ENCODE results near the gene IGSF23. TPM values are rescaled to one million over a fixed set of nuclear protein-coding genes. Genes with fewer than 3 reads are reported as not detected.

IGSF23 gene
- total RNA-seq, 1 experiment from 2014 or later, result not detected

DNA sequence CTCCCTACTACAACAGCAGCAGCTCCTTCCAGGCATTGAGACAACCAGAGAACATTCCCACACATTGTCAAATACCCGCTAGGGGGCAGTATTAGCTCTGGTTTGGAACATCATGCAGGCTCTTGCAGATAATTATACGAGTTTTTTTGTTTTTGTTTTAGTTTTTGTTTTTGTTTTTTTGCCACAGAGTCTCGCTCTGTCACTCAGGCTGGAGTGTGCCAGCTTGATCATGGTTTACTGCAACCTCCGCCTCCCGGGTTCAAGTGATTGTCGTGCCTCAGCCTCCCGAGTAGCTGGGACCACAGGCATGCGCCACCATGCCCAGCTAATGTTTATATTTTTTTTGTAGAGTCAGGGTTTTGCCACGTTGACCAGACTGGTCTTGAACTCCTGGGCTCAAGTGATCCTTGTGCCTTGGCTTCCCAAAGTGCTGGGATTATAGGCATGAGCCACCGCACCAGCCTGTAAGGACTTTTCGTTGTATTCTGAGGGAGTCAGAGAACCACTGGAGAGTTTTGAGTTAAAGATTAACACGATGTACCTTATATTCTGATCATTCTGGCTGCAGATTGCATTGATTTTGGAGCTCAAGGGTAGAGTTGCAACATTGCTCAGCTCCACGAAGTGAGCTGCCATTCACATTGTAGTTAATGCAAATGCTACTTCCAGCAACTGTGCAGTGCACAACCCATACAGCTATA is 42.2 kb upstream of the IGSF23 start:
- H3T11ph ChIP-seq (ENCODE audit: low read length), result no peak overlapping the region
- 0 out of 7 replicates have a peak overlapping the region, but pooled peaks of 1 of the 3 experiments have one; percentile 20 for H3K27ac Mint-ChIP-seq
- no peak overlapping the region for H4K91ac ChIP-seq (ENCODE audit: insufficient read length, low read depth, low read length)
- H3K9me3 Mint-ChIP-seq, result no peaks in the 10 kb centered on the region
- no peaks in the 10 kb centered on the region for H4K20me1 ChIP-seq (ENCODE audit: control insufficient read depth, insufficient read depth, insufficient read length)
- no peaks in the 10 kb centered on the region for H3K79me2 ChIP-seq (ENCODE audit: insufficient read depth, low read length)
- H3K18ac ChIP-seq (ENCODE audit: insufficient read length, low read depth, low read length), result no peak overlapping the region
- H3K79me1 ChIP-seq (ENCODE audit: insufficient read depth, low read depth, low read length, poor library complexity, severe bottlenecking), result no peaks in the 10 kb centered on the region
- H3K4ac ChIP-seq (ENCODE audit: low read depth, low read length), result no peak overlapping the region
- no peak overlapping the region for H2BK20ac ChIP-seq (ENCODE audit: low read depth, low read length, poor library complexity, severe bottlenecking)
- TF ChIP-seq CTCF (conservative IDR thresholded peaks at IDR 0.05), result peak; percentile 91
- no peaks in the 10 kb centered on the region for H3K23me2 ChIP-seq (ENCODE audit: insufficient read length, low read depth, low read length, poor library complexity, severe bottlenecking)
- H2BK120ac ChIP-seq (ENCODE audit: low read depth, low read length, poor library complexity, severe bottlenecking), result no peak overlapping the region
- no peaks in the 10 kb centered on the region for H3K4me1 ChIP-seq (ENCODE audit: insufficient read depth, low read length)
- no peak overlapping the region for H2AK5ac ChIP-seq (ENCODE audit: insufficient read length, low read length)
- no peak overlapping the region for H2BK5ac ChIP-seq (ENCODE audit: insufficient read length, low read length)
- DNase-seq, result peak; percentile 77
- H3K14ac ChIP-seq (ENCODE audit: insufficient read depth, low read length), result no peak overlapping the region
- no peak overlapping the region for H2BK12ac ChIP-seq (ENCODE audit: insufficient read length, low read depth, low read length)
- H3K9me3 ChIP-seq (ENCODE audit: control insufficient read depth, low read depth, low read length), result no peaks in the 10 kb centered on the region
- H4K8ac ChIP-seq (replicated peaks; ENCODE audit: insufficient read length, low read depth, low read length), result no peak overlapping the region
- no peak overlapping the region for H4K5ac ChIP-seq (ENCODE audit: insufficient read length, low read depth, low read length)
- no peak overlapping the region for H2AFZ ChIP-seq (ENCODE audit: low read length)
- no peak overlapping the region for H2BK15ac ChIP-seq (ENCODE audit: low read depth, low read length)
- H3K4me2 ChIP-seq (ENCODE audit: insufficient read depth, insufficient read length, low read length), result no peak overlapping the region
- H3K36me3 Mint-ChIP-seq (ENCODE audit: insufficient read depth in 1 of 3, low read depth in 3 of 3), result no peaks in the 10 kb centered on the region
- no peaks in the 10 kb centered on the region for H3K27me3 ChIP-seq (ENCODE audit: insufficient read depth, low read length)
- H3K27ac ChIP-seq (ENCODE audit: insufficient read length, low read depth, low read length), result no peak overlapping the region
- H3K23ac ChIP-seq (ENCODE audit: insufficient read length, low read depth, low read length), result no peak overlapping the region
- H3K9ac ChIP-seq (ENCODE audit: extremely low read depth, insufficient read length, low read length), result no peak overlapping the region
- peaks cover 0 to 6% of the 10 kb centered on the region in 2 experiments; a peak in 1 of 4 replicates for H3K4me1 Mint-ChIP-seq
- no CpG with 5 or more reads among the region's 13 CpGs for whole genome bisulfite sequencing (ENCODE audit: extremely low coverage, insufficient read length, low lambda C conversion rate)
- H3K56ac ChIP-seq (ENCODE audit: insufficient read length, low read depth, low read length), result no peak overlapping the region
- H3K27me3 Mint-ChIP-seq (ENCODE audit: low read depth), result peaks cover 11% of the 10 kb centered on the region
- no peak overlapping the region for H3K4me3 Mint-ChIP-seq

Data from H9 (cell line).